Fibroblast of the aortic adventitia (primary cell): ENCODE measurements around the gene CEACAM20. TPM values are rescaled to one million over a fixed set of nuclear protein-coding genes. Genes with fewer than 3 reads are reported as not detected.
"Not testable (repeated sequence)": the region's sequence is repeated elsewhere in the genome, so short reads cannot be mapped to it uniquely, and the experiment has no call there.

Experiments
- DNase-seq: peaks from one replicate; pipeline ENCODE4 v3.0.0-alpha.2; 2010; ENCODE audit warnings: low read depth
- H3K4me3 ChIP-seq: 2 replicates; pipeline ENCODE4 v1.5.1; 2011; ENCODE audit warnings: low read depth, mild to moderate bottlenecking, control low read depth, low read length, moderate library complexity
- CTCF ChIP-seq: IDR thresholded peaks from 2 replicates; pipeline ENCODE4 v1.5.1; 2011; ENCODE audit warnings: mild to moderate bottlenecking, low read length, control low read depth, inconsistent platforms; ENCODE audit not compliant: insufficient read depth
- total RNA-seq: library from RNA; depleted of rRNA; stranded (reverse); fragments of >200 nt; gene quantifications from 2 replicates; pipeline ENCODE4 v1.2.3, GENCODE V29; 2012; ENCODE audit warnings: low replicate concordance

The CEACAM20 gene
- total RNA-seq, 1 donor = not detected

GRCh38 chr19:44549507-44549906, 20.0 kb upstream of the CEACAM20 start:
- no peak for TF ChIP-seq CTCF
- no peak for DNase-seq
- no peak overlapping the region for H3K4me3 ChIP-seq

- peak; percentile 66 for DNase-seq
- TF ChIP-seq CTCF = no peak
- H3K4me3 ChIP-seq = no peak overlapping the region
These were observed 19.3 kb upstream of the CEACAM20 start for GRCh38 chr19:44548736-44549135.

- no peak overlapping the region for H3K4me3 ChIP-seq
- TF ChIP-seq CTCF = no peak
- DNase-seq = no peak
These were observed 14.6 kb upstream of the CEACAM20 start for GRCh38 chr19:44544031-44544430.

GRCh38 chr19:44542671-44543070, 13.2 kb upstream of the CEACAM20 start:
- TF ChIP-seq CTCF = no peak
- no peak for DNase-seq
- H3K4me3 ChIP-seq = no peak overlapping the region

GRCh38 chr19:44540736-44541135, 11.3 kb upstream of the CEACAM20 start:
- DNase-seq = no peak
- no peak overlapping the region for H3K4me3 ChIP-seq
- TF ChIP-seq CTCF = no peak

- H3K4me3 ChIP-seq = no peak overlapping the region
- no peak for DNase-seq
- TF ChIP-seq CTCF = no peak
These were observed 10.5 kb upstream of the CEACAM20 start for GRCh38 chr19:44539991-44540390.

GRCh38 chr19:44539236-44539826, 9.9 kb upstream of the CEACAM20 start:
- no peak overlapping the region for H3K4me3 ChIP-seq
- no peak for TF ChIP-seq CTCF
- DNase-seq = peak; percentile 8

- not testable (repeated sequence) for DNase-seq, H3K4me3 ChIP-seq
These were observed 5.9 kb upstream of the CEACAM20 start for GRCh38 chr19:44535361-44535760.
